Suprapubic skin (tissue), 3 donors: ENCODE results near the gene SMC3.
"Not testable (repeated sequence)": the region's sequence is repeated elsewhere in the genome, so short reads cannot be mapped to it uniquely, and the experiment has no call there.

Experiments used
- CTCF ChIP-seq, 2 donors: fragments of 200-600 bp in 1 of 2; fragments of 450-650 bp in 1 of 2; sonication (generic) in 1 of 2; IDR thresholded peaks; one replicate each; pipeline ENCODE4 v1.5.1; 2016 to 2019; ENCODE audit warnings: antibody characterized with exemption in 2 of 2, mild to moderate bottlenecking in 1 of 2, moderate library complexity in 1 of 2
- POLR2AphosphoS5 ChIP-seq, 3 donors: sonication (generic); formaldehyde crosslinking; IDR thresholded peaks; one replicate each; pipeline ENCODE4 v1.6.1; 2017; ENCODE audit warnings: antibody characterized with exemption in 3 of 3

GRCh38 chr10:110610781-110611180 is 43.3 kb downstream of the SMC3 start:
- TF ChIP-seq POLR2AphosphoS5, CTCF (IDR thresholded peaks at IDR 0.05): not testable (repeated sequence)
